VCaP (cell line): Measurements from ENCODE around the gene RHOV.

Experiments
- H3K27ac ChIP-seq: fragments of 450-650 bp; 2 replicates; pipeline ENCODE4 v1.5.1; 2017
- CTCF ChIP-seq: fragments of 450-650 bp; conservative IDR thresholded peaks from 2 replicates; pipeline ENCODE4 v1.5.1; 2017; ENCODE audit warnings: mild to moderate bottlenecking, moderate library complexity

RHOV gene

GRCh38 chr15:40845511-40846284 lies 28.3 kb downstream of the RHOV start:
- no peak for TF ChIP-seq CTCF
- H3K27ac ChIP-seq, result peak overlapping the region; percentile 90

- no peak for TF ChIP-seq CTCF
- peak overlapping the region; percentile 90 for H3K27ac ChIP-seq
These were observed 29.0 kb downstream of the RHOV start for GRCh38 chr15:40845036-40845435.

- TF ChIP-seq CTCF, result no peak
- peak overlapping the region; percentile 90 for H3K27ac ChIP-seq
These were observed 29.4 kb downstream of the RHOV start for GRCh38 chr15:40844696-40845030.

GRCh38 chr15:40843885-40844695 lies 29.9 kb downstream of the RHOV start, which contains the start of gene SPINT1:
TSS of gene SPINT1 (plus strand) at chr15:40844048. CDS start at chr15:40844555, 507 bp downstream.
- H3K27ac ChIP-seq, result peak within 1 kb of the TSS; percentile 90

GRCh38 chr15:40843261-40843884 lies 30.7 kb downstream of the RHOV start:
- TF ChIP-seq CTCF, result no peak
- peak overlapping the region; percentile 90 for H3K27ac ChIP-seq

More at GRCh38 chr15:40843885-40844695, 29.9 kb downstream of the RHOV start, which contains the start of gene SPINT1:
- no peak for TF ChIP-seq CTCF

GRCh38 chr15:40841741-40842140 lies 32.3 kb downstream of the RHOV start:
- no peak for TF ChIP-seq CTCF
- H3K27ac ChIP-seq, result no peak overlapping the region

- no peak overlapping the region for H3K27ac ChIP-seq
- TF ChIP-seq CTCF, result no peak
These were observed 35.3 kb downstream of the RHOV start for GRCh38 chr15:40838756-40839155.
